K562 (cell line): ENCODE data around the gene CSTF2T. TPM values are rescaled to one million over a fixed set of nuclear protein-coding genes. Genes with fewer than 3 reads are reported as not detected.

ENCODE experiments used
- CREB3 ChIP-seq: fragments of 450-650 bp; conservative IDR thresholded peaks from 2 replicates; pipeline ENCODE4 v1.6.1; 2016; ENCODE audit warnings: missing genetic modification characterization, low read depth, mild to moderate bottlenecking, missing compliant biosample characterization, moderate library complexity
- DPF2 ChIP-seq: fragments of 450-650 bp; IDR thresholded peaks from 2 replicates; pipeline ENCODE4 v1.6.1; 2016
- ELF4 ChIP-seq: fragments of 450-650 bp; formaldehyde crosslinking; IDR thresholded peaks from 2 replicates; pipeline ENCODE4 v1.4.0; 2022; ENCODE audit warnings: missing genetic modification characterization
- HNRNPL ChIP-seq: fragments of 200-400 bp; formaldehyde crosslinking; IDR thresholded peaks from 2 replicates; pipeline ENCODE4 v1.6.1; 2017; ENCODE audit warnings: low read depth, mild to moderate bottlenecking, low read length
- MAFF ChIP-seq: IDR thresholded peaks from 2 replicates; pipeline ENCODE4 v1.6.1; 2012; ENCODE audit warnings: low read length, improper control_type of control experiment
- MAFG ChIP-seq: fragments of 450-650 bp; conservative IDR thresholded peaks from 2 replicates; pipeline ENCODE4 v1.6.1; 2016; ENCODE audit warnings: missing genetic modification characterization, missing compliant biosample characterization
- MCM3 ChIP-seq: fragments of 450-650 bp; IDR thresholded peaks from 2 replicates; pipeline ENCODE4 v1.6.1; 2016
- NR2C1 ChIP-seq, 2 experiments: fragments of 450-650 bp; IDR thresholded peaks; 2 replicates each; pipeline ENCODE4 v1.6.1; 2017; ENCODE audit warnings: mild to moderate bottlenecking in 2 of 2, antibody characterized with exemption in 1 of 2, inconsistent platforms in 1 of 2, missing compliant biosample characterization in 1 of 2, missing genetic modification characterization in 1 of 2
- RBM22 ChIP-seq: fragments of 200-400 bp; formaldehyde crosslinking; IDR thresholded peaks from 2 replicates; pipeline ENCODE4 v1.6.1; 2018; ENCODE audit warnings: low read length, low read depth; ENCODE audit not compliant: poor library complexity, severe bottlenecking
- SIN3A ChIP-seq, 2 experiments: fragments of 150-350 bp in 1 of 2; IDR thresholded peaks; 2 replicates each; pipeline ENCODE4 v1.6.1; 2011 to 2016; ENCODE audit warnings: borderline replicate concordance in 2 of 2, low read depth in 2 of 2, low read length in 2 of 2, mild to moderate bottlenecking in 2 of 2, moderate library complexity in 2 of 2; ENCODE audit not compliant: control insufficient read depth in 1 of 2
- ZBTB11 ChIP-seq, 3 experiments: fragments of 200-800 bp in 1 of 3; fragments of 250-450 bp in 1 of 3; fragments of 450-650 bp in 1 of 3; sonication (Bioruptor Pico) in 1 of 3; sonication (Bioruptor generic) in 1 of 3; formaldehyde crosslinking in 1 of 3; IDR thresholded peaks; 2 replicates each; pipeline versions ENCODE4 v1.6.1 to v1.8.0; 2016 to 2022; ENCODE audit warnings: mild to moderate bottlenecking in 2 of 3, missing genetic modification characterization in 2 of 3, missing compliant biosample characterization in 1 of 3, moderate library complexity in 1 of 3
- ZNF398 ChIP-seq: fragments of 250-450 bp; sonication (Bioruptor Pico); IDR thresholded peaks from 2 replicates; pipeline ENCODE4 v1.8.0; 2021; ENCODE audit warnings: moderate library complexity, mild to moderate bottlenecking, inconsistent platforms
- ZNF431 ChIP-seq: sonication (generic); formaldehyde crosslinking; IDR thresholded peaks from 2 replicates; pipeline ENCODE4 v1.8.0; 2022; ENCODE audit warnings: mild to moderate bottlenecking, missing genetic modification reagents
- polyA plus RNA-seq, 8 experiments: library from polyadenylated mRNA; depleted of rRNA in 4 of 8; stranded (reverse) in 5 of 8; unstranded in 3 of 8; fragments of >200 nt; fragmentation: Nextera tagmentation in 2 of 8; fragmentation: Illumina TruSeq in 1 of 8; extraction: Ambion mirVana in 2 of 8; extraction: Trizol in 1 of 8; gene quantifications; 2 replicates each; pipeline versions ENCODE4 v1.2.1 to v1.2.3, GENCODE V29; 2011 to 2014; ENCODE audit warnings: inconsistent platforms in 1 of 8, missing spikeins in 1 of 8
- total RNA-seq, 7 experiments: library from RNA; depleted of rRNA in 6 of 7; stranded (reverse); fragments of >200 nt in 6 of 7; fragmentation: Illumina TruSeq in 2 of 7; extraction: Trizol in 2 of 7; gene quantifications; 2 replicates each; pipeline versions ENCODE4 v1.2.1 to v1.2.3, GENCODE V29; 2011 to 2021; ENCODE audit warnings: low replicate concordance in 1 of 7
- TF ChIP-seq, protein P1 (sequence below): fragments of 450-650 bp; IDR thresholded peaks from 2 replicates; pipeline ENCODE4 v1.6.1; 2016; ENCODE audit warnings: missing biosample characterization, missing genetic modification characterization

The CSTF2T gene
- total and polyA plus RNA-seq, 9 of the 15 experiments (the other 6 are each of a cell fraction or from before 2014, with no cell fraction given), result 10.3 to 32.4 (median 24.2) TPM

- TF ChIP-seq RBM22, result no peak
- TF ChIP-seq ZBTB11 (CRISPR knock-in tag; IDR thresholded peaks at IDR 0.05), result no peak
- TF ChIP-seq SIN3A (IDR thresholded peaks at IDR 0.05; ENCODE audit: borderline replicate concordance in 2 of 2, control insufficient read depth in 1 of 2, low read depth in 2 of 2, low read length in 2 of 2), result peak in 1 of 2 experiments; percentile 21; a peak in 1 of 4 replicates
- TF ChIP-seq HNRNPL, result no peak
- TF ChIP-seq ZNF431, result no peak
- TF ChIP-seq NR2C1 (IDR thresholded peaks at IDR 0.05), result no peak
- TF ChIP-seq NR2C1 (tag; IDR thresholded peaks at IDR 0.05), result no peak
- TF ChIP-seq MCM3, result no peak
- no peak for TF ChIP-seq ELF4 (CRISPR knock-in tag)
- no peak for TF ChIP-seq DPF2
- TF ChIP-seq MAFF, result peak; percentile 34; the same call in 1 of the 2 replicates
- TF ChIP-seq MAFG, result peak; percentile 41
- TF ChIP-seq ZNF398 (CRISPR knock-in tag), result no peak
- TF ChIP-seq, protein P1, sequence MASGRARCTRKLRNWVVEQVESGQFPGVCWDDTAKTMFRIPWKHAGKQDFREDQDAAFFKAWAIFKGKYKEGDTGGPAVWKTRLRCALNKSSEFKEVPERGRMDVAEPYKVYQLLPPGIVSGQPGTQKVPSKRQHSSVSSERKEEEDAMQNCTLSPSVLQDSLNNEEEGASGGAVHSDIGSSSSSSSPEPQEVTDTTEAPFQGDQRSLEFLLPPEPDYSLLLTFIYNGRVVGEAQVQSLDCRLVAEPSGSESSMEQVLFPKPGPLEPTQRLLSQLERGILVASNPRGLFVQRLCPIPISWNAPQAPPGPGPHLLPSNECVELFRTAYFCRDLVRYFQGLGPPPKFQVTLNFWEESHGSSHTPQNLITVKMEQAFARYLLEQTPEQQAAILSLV (tag), result no peak
- no peak for TF ChIP-seq CREB3 (tag)
Observed at GRCh38 chr10:51698473-51699063, 827 bp downstream of the CSTF2T start (continued).
